ENCODE measurements around the gene RSRC1. TPM values are rescaled to one million over a fixed set of nuclear protein-coding genes. Genes with fewer than 3 reads are reported as not detected.
A peak's percentile ranks its signal among the peaks of the same experiment; 100 is the strongest.
"Not testable (repeated sequence)": the region's sequence is repeated elsewhere in the genome, so short reads cannot be mapped to it uniquely, and the experiment has no call there.

RSRC1 gene
- total RNA-seq, 3 donors from 2014 or later = 26.6 to 41.9 (median 29.9) TPM

DNA sequence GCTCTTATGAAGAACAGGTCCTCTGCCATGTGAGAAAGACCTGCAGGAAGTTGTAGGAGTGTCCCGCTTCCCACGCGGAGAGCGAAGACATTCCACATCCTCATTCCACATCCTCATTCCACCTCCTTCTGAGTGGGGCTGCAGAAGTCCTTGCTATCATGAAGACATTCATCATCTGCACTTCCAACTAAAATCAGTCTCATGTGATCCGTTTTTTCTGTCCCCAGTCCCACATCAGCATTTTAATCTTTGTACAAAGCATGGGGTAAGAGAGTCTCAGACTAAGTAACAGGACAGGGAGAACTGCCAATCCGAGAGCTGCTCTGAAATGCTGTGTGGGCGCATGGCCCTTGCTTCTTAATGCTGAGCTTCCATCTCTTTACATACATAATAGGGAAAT is 227.2 kb downstream of the RSRC1 start:
- no peak overlapping the region for H3K4me3 ChIP-seq
- no peaks in the 10 kb centered on the region for H3K9me3 ChIP-seq
- no peaks in the 10 kb centered on the region for H3K36me3 ChIP-seq (ENCODE audit: low read depth)
- intact Hi-C loops (cut with DNase I, micrococcal nuclease) = no loop called here
- TF ChIP-seq, protein P1, sequence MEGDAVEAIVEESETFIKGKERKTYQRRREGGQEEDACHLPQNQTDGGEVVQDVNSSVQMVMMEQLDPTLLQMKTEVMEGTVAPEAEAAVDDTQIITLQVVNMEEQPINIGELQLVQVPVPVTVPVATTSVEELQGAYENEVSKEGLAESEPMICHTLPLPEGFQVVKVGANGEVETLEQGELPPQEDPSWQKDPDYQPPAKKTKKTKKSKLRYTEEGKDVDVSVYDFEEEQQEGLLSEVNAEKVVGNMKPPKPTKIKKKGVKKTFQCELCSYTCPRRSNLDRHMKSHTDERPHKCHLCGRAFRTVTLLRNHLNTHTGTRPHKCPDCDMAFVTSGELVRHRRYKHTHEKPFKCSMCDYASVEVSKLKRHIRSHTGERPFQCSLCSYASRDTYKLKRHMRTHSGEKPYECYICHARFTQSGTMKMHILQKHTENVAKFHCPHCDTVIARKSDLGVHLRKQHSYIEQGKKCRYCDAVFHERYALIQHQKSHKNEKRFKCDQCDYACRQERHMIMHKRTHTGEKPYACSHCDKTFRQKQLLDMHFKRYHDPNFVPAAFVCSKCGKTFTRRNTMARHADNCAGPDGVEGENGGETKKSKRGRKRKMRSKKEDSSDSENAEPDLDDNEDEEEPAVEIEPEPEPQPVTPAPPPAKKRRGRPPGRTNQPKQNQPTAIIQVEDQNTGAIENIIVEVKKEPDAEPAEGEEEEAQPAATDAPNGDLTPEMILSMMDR (IDR thresholded peaks at IDR 0.05) = no peak
- ATAC-seq (peak; percentile 26), DNase-seq (no peak)
- H3K4me1 ChIP-seq (ENCODE audit: low read depth) = no peaks in the 10 kb centered on the region

DNA sequence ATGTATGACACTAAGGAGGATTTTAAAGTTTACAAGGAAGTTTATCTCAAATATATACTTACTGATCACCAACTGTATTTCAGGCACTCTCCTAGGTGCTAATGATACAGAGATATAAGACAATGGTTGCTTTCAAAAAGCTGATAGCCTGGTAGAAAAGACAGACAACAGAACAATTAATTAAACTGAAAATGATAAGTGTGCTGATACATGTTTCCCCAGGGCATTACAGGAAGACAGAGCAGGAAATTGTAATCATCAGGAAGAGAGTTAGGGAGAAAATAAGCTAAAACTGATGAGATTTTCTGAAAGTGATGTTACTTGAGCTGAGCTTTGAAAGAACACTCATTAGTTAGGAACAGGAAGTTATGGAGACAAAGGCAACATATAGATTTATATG is 229.7 kb downstream of the RSRC1 start:
- no peak for ATAC-seq
- no peaks in the 10 kb centered on the region for H3K4me1 ChIP-seq (ENCODE audit: low read depth)
- TF ChIP-seq, protein P1 (IDR thresholded peaks at IDR 0.05) = no peak

DNA sequence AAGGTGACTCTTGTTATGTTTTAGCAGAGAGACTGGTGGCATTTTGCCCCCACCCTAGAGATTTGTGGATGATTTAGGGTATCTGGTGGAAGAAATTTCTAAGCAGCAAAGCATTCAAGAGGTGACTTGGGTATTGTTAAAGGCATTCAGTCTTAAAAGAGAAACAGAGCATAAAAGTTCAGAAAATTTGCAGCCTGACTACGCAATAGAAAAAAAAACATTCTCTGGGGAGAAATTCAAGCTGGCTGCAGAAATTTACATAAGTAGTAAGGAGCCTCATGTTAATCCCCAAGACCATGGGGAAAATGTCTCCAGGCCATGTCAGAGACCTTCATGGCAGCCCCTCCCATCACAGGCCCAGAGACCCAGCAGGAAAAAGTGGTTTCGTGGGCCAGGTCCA is 231.1 kb downstream of the RSRC1 start:
- H3K4me3 ChIP-seq; intact Hi-C loops (cut with DNase I, micrococcal nuclease); H3K9me3 ChIP-seq; ATAC-seq; H3K4me1 ChIP-seq (ENCODE audit: low read depth); H3K36me3 ChIP-seq (ENCODE audit: low read depth); DNase-seq: not testable (repeated sequence)

More for the DNA sequence above, 229.7 kb downstream of the RSRC1 start:
- intact Hi-C loops (cut with DNase I, micrococcal nuclease) = no loop called here
- no peaks in the 10 kb centered on the region for H3K36me3 ChIP-seq (ENCODE audit: low read depth)
- H3K9me3 ChIP-seq = no peaks in the 10 kb centered on the region
- no peak for DNase-seq
- no peak overlapping the region for H3K4me3 ChIP-seq

DNA sequence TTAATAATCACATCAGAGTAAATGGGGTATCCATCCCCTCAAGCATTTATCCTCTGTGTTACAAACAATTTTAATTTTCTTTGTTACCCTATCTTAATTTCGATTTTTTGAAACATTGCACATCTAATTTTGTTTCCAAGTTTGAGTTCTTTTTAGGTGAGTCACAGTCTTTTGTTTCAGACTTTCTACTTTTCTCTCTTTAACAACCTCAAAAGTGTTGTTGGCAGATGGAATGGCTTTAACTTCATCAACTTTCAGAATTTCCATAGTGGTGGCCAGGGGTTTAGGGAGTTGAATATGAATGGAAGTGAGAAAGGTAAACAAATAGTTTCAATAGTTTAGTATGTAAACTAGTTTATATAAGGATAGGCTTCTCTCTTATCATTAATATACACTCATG is 238.1 kb downstream of the RSRC1 start:
- Histone ChIP-seq H3K4me3 (no peak overlapping the region), H3K4me1 (ENCODE audit: low read depth) (no peaks in the 10 kb centered on the region)
- TF ChIP-seq, protein P1 (IDR thresholded peaks at IDR 0.05) = no peak

DNA sequence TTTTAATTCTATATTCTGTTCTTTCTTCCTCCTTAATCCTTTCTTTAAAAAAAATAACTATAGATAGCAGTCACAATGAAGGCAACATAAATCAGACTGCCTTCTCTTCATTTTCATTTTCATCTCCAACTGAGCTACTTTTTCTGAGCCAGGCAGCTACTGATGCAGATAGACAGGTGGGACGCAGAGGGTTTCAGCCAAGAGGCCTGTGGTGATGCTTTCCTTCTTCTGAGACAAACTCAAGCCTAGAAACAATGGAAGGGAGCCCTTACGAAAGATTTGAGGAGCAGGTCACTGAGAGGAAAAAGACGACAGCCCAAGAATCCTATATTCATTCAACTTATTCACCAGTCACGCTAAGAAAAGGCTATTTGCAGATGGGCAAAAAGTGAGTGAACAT is 241.1 kb downstream of the RSRC1 start:
- no peak for ATAC-seq
- TF ChIP-seq, protein P1 (IDR thresholded peaks at IDR 0.05) = no peak
- H3K36me3 ChIP-seq (ENCODE audit: low read depth) = no peaks in the 10 kb centered on the region

More for the DNA sequence above, 238.1 kb downstream of the RSRC1 start:
- no peaks in the 10 kb centered on the region for H3K9me3 ChIP-seq
- no peak for ATAC-seq
- no peak for DNase-seq
- no peaks in the 10 kb centered on the region for H3K36me3 ChIP-seq (ENCODE audit: low read depth)
- intact Hi-C loops (cut with DNase I, micrococcal nuclease) = no loop called here

DNA sequence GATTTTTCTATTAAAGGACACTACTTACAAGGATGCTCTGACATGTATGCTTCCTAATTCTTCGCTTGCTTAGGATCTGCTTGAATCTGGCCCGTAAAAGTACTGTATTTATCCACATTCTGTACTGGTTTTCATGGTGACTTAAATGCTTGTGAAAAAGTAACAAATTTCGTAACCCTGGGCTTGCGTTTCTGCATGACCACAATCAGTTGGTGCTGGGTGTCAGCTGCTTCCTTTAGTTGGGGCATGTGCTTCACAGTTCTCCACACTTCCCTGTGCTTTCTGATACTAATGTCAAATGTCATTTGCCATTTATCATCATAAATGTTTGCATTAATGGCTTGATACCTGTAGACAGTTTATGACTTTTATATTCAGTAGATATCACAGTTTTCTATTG is 242.7 kb downstream of the RSRC1 start:
- Histone ChIP-seq H3K4me1 (ENCODE audit: low read depth) (no peaks in the 10 kb centered on the region), H3K9me3 (no peaks in the 10 kb centered on the region), H3K4me3 (no peak overlapping the region), H3K36me3 (ENCODE audit: low read depth) (no peaks in the 10 kb centered on the region)
- ATAC-seq (peak; percentile 28), DNase-seq (peak in 1 of 3 donors; percentile 11)
- intact Hi-C loops (cut with DNase I, micrococcal nuclease) = no loop called here
- TF ChIP-seq, protein P1 (IDR thresholded peaks at IDR 0.05) = no peak

More for the DNA sequence above, 241.1 kb downstream of the RSRC1 start:
- no peak overlapping the region for H3K4me3 ChIP-seq
- no peak for DNase-seq
- no peaks in the 10 kb centered on the region for H3K9me3 ChIP-seq
- intact Hi-C loops (cut with DNase I, micrococcal nuclease) = no loop called here
- no peaks in the 10 kb centered on the region for H3K4me1 ChIP-seq (ENCODE audit: low read depth)
